Activated CD8-positive, alpha-beta memory T cell treated with anti-CD3 and anti-CD28 coated beads for 36 hours (primary cell): ENCODE measurements around the gene DIP2C. TPM values are rescaled to one million over a fixed set of nuclear protein-coding genes. Genes with fewer than 3 reads are reported as not detected.
"Not testable (repeated sequence)": the region's sequence is repeated elsewhere in the genome, so short reads cannot be mapped to it uniquely, and the experiment has no call there.

Experiments used
- CTCF ChIA-PET: fragments of 350-600 bp; sonication (Branson Sonifier 250); formaldehyde crosslinking; loops from one replicate; lab custom pipeline; 2021; ENCODE audit warnings: antibody characterized with exemption; lab: Charles Lee
- POLR2A ChIA-PET: fragments of 350-600 bp; sonication (Branson Sonifier 250); formaldehyde crosslinking; loops from one replicate; lab custom pipeline; 2021; ENCODE audit warnings: antibody characterized with exemption; lab: Charles Lee
- total RNA-seq, 2 experiments: library from RNA; stranded (reverse); gene quantifications; one replicate each; pipeline ENCODE4 v1.2.3, GENCODE V29; 2021

The DIP2C gene
- total RNA-seq, 2 experiments from 2014 or later = 0.08 TPM

DNA sequence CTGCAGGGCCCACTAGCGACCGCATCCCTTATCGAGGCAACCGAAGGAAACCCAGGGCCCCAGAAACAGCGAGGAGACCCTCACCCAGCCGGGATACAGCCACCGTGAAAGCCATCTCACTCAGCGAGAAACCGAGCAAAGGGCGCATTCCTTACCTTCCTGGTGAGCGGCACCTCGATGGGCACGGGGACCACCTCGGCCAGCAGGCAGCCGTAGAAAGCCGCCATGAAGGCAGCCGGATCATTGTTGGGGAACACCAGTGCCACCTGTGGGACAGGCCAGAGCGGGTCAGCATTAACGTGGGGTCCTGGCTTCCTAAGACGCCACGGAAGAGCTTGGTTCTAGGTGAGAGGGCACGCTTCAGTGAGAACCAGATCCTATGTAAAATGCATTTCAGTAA, 290.5 kb downstream of the DIP2C start:
- ChIA-PET POLR2A (no interaction called here), CTCF (no interaction called here)

DNA sequence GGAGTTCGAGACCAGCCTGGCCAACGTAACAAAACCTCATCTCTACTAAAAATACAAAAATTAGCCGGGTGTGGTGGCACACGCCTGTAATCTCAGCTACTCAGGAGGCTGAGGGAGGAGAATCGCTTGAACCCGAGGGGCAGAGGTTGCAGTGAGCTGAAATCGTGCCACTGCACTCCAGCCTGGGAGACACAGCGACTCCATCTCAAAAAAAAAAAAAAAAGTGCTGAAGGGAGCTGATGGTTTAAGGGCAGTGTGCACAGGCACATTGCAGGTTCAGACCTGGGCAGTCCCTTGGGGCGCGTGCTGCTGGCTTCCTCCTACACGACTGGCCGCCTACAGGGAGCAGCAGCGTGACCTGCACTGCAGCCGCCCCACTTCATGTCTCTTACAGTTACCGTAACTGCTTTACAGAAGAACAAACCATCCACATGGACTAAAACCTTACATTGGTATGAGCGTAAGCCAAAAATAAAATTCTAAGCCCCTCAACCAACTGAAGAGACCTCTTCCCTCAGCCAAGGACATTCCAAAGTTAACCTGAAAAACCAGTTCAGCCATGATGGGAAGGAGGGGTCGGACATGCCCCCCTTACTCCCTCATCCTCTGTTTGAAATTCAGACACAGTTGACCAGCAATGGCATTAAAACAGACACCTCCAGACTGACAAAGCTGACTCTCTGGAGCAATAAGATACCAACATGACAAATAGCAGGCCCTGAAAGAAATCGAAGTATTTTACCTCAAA, 292.0 kb downstream of the DIP2C start:
- CTCF ChIA-PET = interaction anchor here (0.6 kb wide), 1 partner anchor 168 kb away, joined by 3 read pairs; no protein-coding TSS in a partner anchor
- POLR2A ChIA-PET = no interaction called here

DNA sequence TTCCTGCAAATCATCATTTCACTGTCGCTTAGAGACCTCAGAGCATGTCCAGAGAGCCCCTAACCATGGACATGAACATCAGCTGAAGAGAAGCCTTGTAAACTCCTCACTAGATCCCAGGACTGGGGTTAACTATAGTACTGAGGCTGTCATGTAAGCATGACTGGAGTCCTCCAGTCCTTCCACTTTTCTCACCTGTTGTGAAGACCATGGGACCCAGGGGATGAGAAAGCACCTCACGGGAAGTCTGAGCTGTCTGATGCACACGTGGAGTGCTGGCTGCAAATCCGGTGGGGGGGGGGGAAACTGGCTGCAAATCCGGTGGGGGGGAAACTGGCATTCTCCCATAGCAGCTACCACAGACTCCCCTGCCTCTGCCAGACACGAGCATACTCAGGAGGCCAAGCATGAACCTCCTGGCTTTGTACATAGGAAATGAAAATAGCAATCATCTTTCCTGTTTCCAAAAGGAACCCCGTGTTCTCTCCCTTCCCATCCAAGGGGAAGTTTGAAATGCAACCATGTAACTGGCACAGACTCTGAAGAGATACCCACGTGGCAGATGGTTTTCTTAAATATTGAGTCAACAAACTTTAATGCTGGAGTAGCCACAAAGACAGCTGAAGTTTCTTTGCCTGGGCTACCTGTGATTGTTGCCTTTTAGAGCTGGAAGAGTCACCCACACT, 292.8 kb downstream of the DIP2C start:
- CTCF ChIA-PET = no interaction called here
- POLR2A ChIA-PET = no interaction called here

DNA sequence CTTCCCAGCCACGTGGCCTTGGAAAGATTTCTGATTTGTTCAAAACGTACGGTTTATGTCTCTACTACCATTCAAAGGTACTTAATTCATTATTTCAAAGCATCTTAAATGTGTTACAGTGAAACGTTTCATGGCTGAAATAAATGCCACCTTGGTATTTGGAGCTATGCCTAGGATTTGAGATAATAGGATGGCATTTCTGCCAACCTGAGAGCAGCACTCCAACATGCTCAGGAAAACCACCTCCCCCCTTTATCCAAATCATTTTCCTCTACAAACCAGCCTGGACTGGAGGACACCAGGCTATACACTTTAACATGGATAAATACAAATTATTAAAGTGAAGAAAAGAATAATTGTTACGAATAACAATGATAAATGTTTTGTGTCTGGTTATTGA, 293.4 kb downstream of the DIP2C start:
- POLR2A ChIA-PET = no interaction called here
- CTCF ChIA-PET = no interaction called here

DNA sequence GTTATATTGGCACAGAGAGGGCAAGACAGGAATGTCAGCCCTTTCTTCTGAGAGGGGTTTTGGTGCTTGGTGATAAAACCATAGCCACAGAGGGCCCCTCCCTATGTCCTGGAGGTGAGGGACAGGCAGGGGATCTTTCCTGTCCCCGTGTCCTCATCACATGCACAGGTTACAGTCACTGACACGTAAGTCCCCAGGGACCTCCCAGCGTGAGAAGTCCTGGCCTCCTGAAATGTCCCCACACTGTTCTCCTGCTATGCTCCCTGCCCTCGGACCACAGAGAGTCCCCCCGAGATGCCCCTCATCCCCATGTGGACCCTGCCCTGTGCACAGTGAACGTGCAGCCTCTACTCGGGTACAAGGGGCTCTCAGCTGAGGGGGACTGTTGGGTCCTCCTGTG, 293.8 kb downstream of the DIP2C start:
- ChIA-PET POLR2A (no interaction called here), CTCF (no interaction called here)

DNA sequence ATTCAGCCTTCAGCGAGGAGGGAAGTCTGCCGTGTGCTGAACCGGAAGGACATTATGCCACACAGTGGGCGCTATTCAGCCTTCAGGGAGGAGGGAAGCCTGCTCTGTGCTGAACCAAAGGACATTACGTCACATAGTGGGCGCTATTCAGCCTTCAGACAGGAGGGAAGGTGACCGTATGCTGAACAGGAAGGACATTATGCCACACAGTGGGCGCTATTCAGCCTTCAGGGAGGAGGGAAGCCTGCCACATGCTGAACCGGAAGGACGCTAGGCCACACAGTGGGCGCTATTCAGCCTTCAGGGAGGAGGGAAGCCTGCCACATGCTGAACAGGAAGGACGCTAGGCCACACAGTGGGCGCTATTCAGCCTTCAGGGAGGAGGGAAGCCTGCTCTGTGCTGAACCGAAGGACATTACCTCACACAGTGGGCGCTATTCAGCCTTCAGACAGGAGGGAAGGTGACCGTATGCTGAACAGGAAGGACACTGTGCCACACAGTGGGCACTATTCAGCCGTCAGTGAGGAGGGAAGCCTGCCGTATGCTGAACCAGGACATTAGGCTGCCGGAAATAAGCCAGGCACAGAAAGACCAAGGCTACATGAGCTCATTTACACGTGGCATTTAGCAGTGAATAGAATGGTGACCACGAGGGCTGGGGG, 294.9 kb downstream of the DIP2C start:
- POLR2A ChIA-PET, CTCF ChIA-PET: not testable (repeated sequence)

DNA sequence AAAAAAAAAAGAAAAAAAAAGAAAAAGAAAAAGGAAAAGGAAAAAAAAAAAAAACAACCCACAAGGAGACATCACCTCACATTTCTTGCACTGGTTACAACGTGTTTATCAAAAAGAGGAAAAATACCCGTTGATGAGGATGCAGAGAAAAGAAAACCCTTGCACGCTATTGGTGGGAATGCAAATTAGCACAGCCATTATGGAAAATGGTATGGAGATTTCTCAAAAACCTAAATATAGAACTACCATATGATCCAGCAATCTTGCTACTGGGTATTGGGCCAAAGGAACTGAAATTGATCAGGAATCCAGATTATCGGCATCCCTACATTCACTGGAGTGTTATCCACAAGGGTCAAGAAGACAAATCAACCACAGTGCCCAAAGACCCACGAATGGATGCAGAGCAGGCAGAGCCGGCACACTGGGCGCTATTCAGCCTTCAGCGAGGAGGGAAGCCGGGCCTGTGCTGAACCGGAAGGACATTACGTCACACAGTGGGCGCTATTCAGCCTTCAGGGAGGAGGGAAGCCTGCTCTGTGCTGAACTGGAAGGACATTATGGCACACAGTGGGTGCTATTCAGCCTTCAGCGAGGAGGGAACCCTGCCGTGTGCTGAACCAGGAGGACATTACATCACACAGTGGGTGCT, 295.6 kb downstream of the DIP2C start:
- POLR2A ChIA-PET = no interaction called here

DNA sequence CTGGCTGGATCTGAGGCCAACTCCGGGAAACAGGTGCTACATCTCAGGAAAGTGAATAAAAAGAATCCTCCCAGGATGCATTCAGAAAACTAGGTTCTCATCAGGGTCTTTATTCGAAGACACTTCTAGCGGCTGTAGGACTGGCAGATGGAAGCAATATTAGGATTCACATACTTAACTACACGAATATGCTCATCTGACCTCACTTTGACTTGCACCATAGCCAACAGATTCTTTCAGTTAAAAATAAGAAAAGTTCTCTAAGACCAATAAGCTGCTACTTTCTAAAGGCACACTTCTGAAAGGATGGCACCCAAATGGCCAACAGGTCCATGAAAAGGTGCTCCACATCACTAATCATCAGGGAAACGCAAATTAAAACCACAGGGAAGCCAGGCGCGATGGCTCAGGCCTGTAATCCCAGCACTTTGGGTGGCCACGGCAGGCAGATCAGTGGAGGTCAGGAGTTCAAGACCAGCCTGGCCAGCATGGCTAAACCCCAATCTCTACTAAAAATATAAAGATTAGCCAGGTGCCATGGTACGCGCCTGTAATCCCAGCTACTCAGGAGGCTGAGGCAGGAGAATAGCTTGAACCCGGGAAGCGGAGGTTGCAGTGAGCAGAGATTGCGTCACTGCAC, 296.2 kb downstream of the DIP2C start:
- ChIA-PET CTCF (no interaction called here), POLR2A (no interaction called here)

More for the DNA sequence above, 295.6 kb downstream of the DIP2C start:
- CTCF ChIA-PET = no interaction called here

DNA sequence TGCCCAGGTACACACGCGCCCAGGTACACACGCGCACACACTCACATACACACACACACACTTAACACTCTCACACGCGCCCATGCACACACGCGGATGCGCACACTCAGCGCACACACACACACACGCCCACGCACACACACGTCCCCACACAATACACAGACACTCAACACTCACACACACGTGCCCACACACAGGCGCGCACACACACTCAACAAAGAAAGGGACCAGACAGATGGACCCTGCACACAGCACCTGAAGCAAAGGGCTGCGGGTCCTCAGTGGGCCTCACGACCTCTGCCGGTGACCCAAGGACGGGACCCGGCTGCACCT, 296.8 kb downstream of the DIP2C start:
- CTCF ChIA-PET = no interaction called here
- POLR2A ChIA-PET = no interaction called here

DNA sequence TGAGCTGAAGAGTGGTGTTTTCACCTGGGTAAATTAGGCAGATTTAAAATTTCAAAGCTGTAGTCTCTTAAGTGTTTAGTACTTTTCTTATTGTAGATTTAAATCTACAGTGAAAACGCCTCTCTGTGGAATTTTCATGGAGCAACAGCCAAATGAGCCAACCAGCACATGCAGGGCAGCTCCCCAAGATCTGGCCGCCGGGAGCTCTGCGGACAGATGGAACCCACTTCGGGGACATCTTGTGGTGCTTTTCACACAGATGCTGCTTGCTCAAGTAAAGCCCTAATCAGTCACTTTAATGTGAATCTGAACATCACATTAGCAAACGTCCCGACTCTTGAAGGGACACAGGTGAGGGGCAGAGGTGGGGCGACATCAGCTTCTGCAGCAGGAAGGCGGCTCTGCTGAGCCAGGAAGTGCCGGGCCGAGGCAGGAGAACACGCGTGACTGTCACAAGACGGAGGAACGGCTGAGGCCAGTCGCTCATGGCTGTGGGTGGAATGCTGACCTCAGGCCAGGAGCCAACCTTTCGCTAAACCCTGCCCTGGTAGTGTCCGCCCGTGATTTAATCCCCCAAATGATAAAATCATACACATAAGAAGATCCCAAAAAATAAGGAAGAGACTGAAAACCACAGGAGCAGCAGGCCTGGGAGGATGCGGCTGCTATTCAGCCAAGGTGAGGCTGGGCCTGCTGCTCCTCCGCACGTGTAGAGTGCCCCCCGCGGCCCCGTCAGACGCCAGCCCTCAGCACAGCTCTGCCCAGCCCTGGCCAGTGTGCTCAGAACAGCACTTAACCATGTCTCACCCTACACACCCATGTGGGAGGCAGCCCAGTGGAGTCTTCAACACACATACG, 297.4 kb downstream of the DIP2C start:
- ChIA-PET CTCF (no interaction called here), POLR2A (no interaction called here)

DNA sequence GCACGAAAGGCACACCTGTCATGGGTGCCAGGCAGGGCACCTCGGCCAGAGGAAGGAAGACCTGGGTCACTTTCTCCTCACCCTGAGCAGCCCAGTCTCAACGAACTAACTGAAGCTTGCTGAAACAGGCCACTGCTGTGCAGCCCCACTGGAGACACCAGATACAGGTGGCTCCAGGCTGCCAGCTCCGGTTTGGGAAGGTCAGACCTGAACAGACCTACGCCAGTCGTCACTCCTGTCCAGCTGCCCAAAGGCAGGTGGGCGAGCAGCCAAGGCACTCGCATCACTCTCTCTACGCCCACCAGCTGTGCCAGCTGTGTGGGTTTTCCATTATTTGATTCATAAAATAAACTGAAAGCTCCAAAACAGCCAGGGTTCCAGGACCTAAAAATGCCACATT, 298.2 kb downstream of the DIP2C start:
- ChIA-PET CTCF (no interaction called here), POLR2A (no interaction called here)

DNA sequence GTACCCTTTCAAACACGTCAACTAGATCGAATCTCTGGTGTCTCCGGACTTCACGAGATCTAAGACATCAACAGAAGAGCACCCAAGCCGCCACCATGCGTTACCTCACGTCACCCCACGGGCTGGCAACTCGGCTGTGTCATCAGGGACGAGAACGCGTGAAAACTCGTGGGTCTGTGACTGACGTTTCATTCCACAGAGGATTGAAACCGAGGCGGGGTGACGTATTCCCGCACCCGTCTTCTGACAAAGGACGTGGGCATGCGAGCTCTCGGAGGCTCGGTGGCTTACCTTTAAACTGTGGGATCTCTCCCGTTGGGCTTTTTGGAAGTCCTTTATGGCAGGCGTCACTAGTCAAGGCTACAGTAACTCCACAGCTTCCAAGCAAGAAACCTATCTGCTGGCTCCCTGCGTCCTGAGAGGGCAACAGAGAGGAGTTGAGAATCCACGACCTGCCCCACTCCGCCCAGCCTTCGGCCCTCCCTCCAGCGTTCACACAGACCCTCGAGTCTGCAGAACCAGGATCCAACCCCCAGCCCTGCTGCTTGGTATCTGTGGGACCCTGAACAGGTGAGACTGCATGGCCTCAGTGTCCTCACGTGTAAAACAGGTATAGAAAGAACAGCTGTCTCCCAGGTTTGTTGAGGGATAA, 298.9 kb downstream of the DIP2C start:
- ChIA-PET CTCF (no interaction called here), POLR2A (no interaction called here)

DNA sequence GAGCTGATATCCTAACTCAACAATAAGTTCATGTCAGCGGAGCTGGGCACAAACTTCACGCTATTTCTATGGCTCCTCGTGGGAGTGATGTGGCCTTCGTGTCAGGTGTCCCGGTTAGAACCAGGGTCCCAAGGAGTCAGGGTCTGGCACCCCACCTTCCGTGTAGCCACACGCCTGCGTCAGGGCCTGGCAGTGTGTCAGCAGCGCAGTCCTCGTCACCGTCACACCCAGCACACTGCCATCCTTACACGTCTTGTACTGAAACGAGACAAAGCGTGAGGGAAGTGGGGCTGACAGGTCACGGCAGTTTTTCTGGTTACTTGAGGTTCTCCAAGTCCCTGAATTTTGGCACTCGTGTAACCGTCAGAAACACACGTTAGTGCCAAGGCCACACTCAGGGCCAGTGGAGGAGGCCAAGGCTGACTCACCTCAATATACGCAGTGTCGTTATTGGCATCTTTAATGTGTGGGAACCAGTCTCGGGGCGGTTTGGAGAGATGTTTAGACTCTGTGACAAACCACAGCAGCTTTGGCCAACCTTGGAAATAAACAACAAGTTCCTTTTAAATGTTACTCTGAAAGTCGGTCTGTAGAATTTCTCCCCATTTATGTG, 299.5 kb downstream of the DIP2C start:
- ChIA-PET CTCF (no interaction called here), POLR2A (no interaction called here)

DNA sequence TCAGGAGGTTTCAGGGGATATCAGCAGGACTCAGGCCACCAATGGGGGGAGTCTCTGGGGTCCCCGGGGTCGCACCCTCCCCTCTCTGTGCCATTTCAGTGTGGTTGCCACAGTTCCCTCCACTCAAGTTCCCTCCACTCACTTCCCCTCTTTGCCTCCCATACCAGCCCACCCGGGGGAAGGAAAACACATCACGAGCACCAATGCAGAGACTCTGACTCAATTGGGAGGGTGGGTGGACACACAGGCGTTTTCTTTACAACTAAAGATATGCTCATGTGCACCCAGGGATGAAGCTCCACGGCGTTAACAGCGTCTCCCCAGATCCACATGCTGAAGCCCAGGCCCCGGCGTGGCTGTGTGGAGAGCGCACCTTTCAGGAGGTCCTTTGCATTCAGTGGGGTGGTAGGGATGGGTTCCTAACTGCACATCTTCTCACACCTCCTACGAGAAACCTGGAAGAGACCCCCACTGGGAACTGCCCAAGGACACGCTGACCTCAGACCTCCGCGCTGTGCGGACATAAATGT, 300.1 kb downstream of the DIP2C start:
- ChIA-PET CTCF (no interaction called here), POLR2A (no interaction called here)

DNA sequence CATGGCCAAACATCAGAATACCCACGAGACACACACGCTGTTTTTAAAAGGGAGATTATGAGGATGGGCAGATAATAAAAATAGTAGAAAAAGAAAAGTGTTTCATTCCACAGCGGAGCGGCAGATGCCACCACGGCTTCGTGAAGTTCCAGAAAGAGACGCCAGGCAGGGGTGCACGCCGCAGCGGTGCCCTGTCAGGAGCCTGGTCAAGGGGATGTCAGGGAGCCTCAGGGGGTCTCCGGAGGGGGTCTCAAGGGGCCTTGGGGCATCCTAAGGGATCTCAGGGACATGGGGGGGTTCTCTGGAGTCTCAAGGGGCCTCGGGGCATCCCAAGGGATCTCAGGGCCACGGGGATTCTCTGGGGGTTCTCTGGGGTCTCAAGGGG, 300.8 kb downstream of the DIP2C start:
- POLR2A ChIA-PET = interaction anchor here (0.5 kb wide), 1 partner anchor 106 kb away, joined by 8 read pairs; no protein-coding TSS in a partner anchor
- CTCF ChIA-PET = no interaction called here

DNA sequence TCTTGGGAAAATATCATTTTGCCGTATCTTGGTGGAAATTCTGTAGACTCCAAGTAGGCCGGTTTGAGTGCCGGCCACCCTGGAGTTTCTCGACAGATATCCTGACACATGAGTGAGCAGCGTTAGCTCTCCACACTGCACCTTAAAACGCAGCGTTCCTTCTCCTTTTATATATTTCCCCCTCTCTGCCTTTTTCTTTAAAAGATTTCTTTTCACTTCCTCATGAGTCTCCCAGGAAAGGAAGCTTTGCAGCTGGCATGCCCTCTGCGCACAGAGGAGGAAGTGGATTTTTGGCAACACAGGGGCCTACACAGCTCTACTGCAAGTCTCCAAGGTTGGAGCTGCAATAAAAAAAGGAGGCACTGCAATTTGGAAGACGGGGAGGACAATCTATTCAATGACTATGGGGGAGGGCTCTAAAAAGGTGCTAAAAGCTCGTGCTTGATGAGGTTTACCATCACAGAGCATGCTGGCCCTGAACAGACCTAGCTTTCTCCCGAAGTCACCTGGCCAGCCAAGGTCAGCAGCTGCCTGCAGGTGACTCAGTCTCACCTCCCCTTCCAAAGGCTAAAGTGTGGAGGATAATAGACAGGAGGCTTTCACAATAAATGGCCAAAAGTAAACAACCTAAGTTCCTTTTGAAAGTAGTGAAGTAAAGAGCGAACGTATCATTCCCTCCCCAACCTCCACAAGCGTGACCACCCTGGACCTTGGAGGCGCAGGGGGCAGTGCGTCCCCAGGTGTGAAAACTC, 301.4 kb downstream of the DIP2C start:
- ChIA-PET POLR2A (interaction anchor here (0.5 kb wide), 1 partner anchor 107 kb away, joined by 8 read pairs; no protein-coding TSS in a partner anchor), CTCF (no interaction called here)

DNA sequence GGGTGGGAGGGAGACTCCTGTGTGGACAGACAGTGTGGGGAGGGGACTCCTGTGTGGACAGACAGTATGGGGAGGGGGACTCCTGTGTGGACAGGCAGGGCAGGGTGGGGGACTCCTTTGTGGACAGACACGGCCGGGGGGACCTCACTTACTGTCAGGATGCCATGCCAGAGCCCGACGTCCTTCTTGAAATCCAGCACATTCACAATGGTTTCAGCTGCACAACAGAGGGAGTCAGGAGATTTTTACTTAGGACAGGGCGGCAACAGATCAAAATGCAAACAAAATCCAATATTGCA, 301.9 kb downstream of the DIP2C start:
- POLR2A ChIA-PET = no interaction called here

More for the DNA sequence above, 301.9 kb downstream of the DIP2C start:
- CTCF ChIA-PET = no interaction called here
